GM12874 (cell line): ENCODE results near the gene CCDC60.

Source experiments
- TF ChIP-seq, protein P1 (sequence below): IDR thresholded peaks from 2 replicates; pipeline ENCODE4 v1.5.1; 2011; ENCODE audit warnings: low read depth, mild to moderate bottlenecking, control low read depth, low read length, moderate library complexity; ENCODE audit not compliant: insufficient read depth

CCDC60 gene

DNA sequence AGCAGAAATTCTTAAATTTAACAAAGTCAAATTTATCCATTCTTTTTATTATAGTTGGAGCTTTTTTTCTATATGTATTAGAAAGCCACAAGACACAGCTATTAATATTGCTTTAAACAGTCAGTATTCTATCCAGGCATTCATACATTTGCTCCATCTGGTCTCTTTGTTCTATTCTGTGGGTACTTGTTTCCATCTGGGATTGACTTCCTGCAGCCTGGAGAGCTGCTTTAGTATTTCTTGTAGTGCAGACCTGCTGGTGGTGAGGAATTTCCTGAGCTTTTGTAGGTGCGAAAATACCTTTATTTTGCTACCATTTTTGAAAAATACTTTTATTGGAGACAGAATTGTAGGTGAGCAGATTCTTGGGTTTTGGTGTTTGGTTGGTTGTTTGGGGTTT, 29.0 kb downstream of the CCDC60 start:
- TF ChIP-seq, protein P1, sequence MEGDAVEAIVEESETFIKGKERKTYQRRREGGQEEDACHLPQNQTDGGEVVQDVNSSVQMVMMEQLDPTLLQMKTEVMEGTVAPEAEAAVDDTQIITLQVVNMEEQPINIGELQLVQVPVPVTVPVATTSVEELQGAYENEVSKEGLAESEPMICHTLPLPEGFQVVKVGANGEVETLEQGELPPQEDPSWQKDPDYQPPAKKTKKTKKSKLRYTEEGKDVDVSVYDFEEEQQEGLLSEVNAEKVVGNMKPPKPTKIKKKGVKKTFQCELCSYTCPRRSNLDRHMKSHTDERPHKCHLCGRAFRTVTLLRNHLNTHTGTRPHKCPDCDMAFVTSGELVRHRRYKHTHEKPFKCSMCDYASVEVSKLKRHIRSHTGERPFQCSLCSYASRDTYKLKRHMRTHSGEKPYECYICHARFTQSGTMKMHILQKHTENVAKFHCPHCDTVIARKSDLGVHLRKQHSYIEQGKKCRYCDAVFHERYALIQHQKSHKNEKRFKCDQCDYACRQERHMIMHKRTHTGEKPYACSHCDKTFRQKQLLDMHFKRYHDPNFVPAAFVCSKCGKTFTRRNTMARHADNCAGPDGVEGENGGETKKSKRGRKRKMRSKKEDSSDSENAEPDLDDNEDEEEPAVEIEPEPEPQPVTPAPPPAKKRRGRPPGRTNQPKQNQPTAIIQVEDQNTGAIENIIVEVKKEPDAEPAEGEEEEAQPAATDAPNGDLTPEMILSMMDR: no peak

DNA sequence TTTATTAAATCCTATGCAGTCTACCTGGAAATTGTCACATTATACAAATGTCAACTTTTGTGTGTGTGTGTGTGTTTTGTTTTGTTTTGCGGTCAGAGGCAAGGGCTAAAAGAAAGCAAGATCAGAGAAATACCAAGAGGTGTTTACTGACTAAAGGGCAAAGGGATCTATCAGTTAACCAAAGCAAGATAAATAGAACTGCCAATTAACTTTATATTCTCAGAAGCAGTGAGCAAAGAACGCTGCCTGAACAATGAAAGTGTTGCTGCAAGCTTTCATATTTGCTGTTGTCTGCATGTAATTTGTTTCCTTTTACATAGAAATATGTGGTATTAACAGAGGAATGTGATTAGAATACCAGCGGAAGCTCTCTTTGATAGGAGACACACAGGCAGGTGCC, 30.9 kb downstream of the CCDC60 start:
- TF ChIP-seq, protein P1: no peak

DNA sequence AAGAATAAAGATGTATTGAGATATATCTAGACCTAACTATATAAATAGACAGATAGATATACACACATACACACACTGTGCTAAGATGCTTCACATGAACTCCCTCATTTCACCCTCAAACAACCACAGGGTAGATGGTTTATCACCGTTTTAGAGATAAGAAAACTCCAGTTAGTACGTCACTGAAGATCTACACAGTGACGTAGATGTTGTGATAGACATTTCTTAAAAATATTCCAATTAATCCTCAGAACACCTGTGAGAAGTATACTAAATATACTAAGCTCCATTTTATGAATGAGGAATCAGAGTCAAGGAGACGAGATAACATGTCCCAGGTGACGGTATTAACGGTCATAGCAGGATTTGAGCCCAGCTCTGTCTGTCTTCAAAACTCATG, 31.5 kb downstream of the CCDC60 start:
- TF ChIP-seq, protein P1: no peak

DNA sequence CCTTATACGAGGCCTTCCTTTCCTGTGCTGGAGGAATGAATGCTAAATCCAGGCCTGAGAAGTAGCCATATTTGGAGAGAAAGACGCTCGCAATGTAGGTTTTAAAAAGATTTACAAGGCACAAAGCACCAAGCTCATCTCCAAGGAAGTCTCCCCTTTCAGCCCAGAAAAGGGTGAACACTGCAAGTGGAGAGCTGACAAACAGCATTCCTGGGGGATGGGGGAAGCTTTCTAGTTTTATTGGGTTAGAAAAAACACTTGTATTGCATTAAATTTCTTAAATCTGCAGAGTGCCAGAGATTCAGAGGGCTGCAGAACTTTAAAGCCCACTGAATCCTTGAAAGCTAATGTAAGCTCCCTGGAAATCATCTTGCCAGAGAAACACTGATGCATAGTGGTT, 34.6 kb downstream of the CCDC60 start:
- TF ChIP-seq, protein P1: no peak

DNA sequence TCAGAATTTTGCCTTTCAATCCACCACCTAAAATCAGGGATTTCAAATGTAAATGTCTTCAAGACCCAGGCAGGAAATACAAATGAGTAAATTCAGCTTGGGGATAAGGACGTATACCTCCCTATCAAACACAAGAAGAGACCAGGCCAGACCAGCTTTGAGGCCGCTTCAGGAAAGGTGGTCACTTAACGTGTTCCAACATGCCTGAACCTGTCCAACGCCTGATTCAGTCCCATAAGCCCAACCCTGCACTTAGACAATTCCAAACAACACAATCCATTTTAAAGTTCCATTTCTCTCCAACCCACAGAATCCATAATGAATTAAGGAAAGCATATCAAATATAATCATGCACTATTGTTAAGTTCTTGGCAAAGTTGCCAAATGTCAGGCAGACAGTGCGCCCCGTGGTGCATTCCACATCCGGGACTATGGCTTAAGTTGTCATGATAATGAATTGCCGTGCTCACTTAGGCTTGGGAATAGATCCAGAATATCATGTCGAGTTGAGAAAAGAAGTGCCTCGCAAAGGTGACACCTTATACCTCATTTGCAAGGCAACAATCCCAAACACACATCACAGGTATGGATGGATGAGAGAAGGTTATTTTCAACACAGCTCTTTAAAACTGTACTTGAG, 35.5 kb downstream of the CCDC60 start:
- TF ChIP-seq, protein P1: no peak

DNA sequence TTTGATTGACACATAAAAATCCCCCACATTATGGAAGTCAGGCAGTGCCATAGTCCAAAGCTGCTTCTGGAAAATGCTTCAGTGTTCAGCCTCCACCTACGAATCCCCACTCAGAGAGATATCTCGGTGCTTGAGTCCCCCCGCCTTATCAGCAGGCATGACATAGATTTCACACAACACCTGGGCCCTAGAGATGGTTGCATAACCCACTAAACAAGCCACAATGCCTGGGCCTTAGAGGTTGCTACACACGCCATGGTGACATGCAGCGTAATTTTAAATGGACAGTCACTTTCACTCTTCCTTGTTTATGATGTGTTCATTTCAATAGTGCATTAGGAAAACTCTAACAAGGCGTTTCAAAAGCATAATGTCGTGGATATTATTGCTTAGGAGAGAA, 38.0 kb downstream of the CCDC60 start:
- TF ChIP-seq, protein P1: no peak

DNA sequence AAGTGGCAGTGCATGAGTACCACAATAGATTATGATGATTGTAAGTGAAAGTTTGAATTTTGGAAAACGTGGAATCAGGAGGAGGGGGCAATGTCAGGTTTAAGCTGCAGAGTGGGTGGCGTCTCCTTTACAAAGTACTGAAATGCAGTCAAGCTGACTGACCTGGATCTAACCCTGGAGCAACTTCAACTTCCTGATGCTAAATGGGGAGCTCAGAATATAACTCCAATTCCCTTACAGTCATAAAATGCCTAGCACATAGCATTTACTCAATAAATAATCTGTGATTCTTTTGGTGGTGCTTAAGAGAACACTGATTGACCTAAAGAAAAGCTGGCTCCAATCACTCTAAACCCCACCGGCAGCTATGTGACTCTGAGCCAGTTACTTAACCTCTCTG, 38.5 kb downstream of the CCDC60 start:
- TF ChIP-seq, protein P1: no peak
